H1 (cell line): ENCODE data around the gene GRAMD2A. TPM values are rescaled to one million over a fixed set of nuclear protein-coding genes. Genes with fewer than 3 reads are reported as not detected.

Experiments used
- CTCF ChIA-PET: fragments of 300-600 bp; sonication (Branson Sonifier 250); formaldehyde crosslinking; loops from one replicate; lab custom pipeline; 2021; ENCODE audit not compliant: partially characterized antibody; lab: Charles Lee
- POLR2A ChIA-PET: fragments of 300-600 bp; sonication (Branson Sonifier 250); formaldehyde crosslinking; loops from one replicate; lab custom pipeline; 2021; ENCODE audit warnings: inconsistent platforms; ENCODE audit not compliant: partially characterized antibody; lab: Charles Lee
- DNase-seq, 2 experiments: peaks; one replicate each; pipeline versions ENCODE4 v3.0.0 to v3.0.0-alpha.2; 2010 to 2022; ENCODE audit warnings: low spot score in 2 of 2, low read depth in 1 of 2, mixed read lengths in 1 of 2
- FAIRE-seq: peaks from 2 replicates; lab custom pipeline; 2011; peaks lifted over from hg19 to GRCh38; lab: Jason Lieb, UNC
- H2AFZ ChIP-seq: 2 replicates; pipeline ENCODE4 v1.8.1; 2012; ENCODE audit warnings: low read length, inconsistent platforms
- H2AK5ac ChIP-seq: 2 replicates; pipeline ENCODE4 v1.6.1; 2013; ENCODE audit warnings: low read depth, low read length
- H2BK120ac ChIP-seq: replicated peaks from 2 replicates; pipeline ENCODE3; 2013; ENCODE audit warnings: low read depth, low read length, inconsistent platforms
- H2BK12ac ChIP-seq: 2 replicates; pipeline ENCODE4 v1.6.1; 2013; ENCODE audit warnings: low read depth, low read length
- H2BK15ac ChIP-seq: 2 replicates; pipeline ENCODE4 v1.6.1; 2013; ENCODE audit warnings: low read length
- H2BK20ac ChIP-seq: 2 replicates; pipeline ENCODE4 v1.6.1; 2013; ENCODE audit warnings: low read length
- H2BK5ac ChIP-seq: 2 replicates; pipeline ENCODE4 v1.6.1; 2013; ENCODE audit warnings: low read depth, low read length
- H3K14ac ChIP-seq: 2 replicates; pipeline ENCODE4 v1.6.1; 2013; ENCODE audit warnings: inconsistent platforms; ENCODE audit not compliant: insufficient read length
- H3K18ac ChIP-seq: 2 replicates; pipeline ENCODE4 v1.6.1; 2013; ENCODE audit warnings: low read length; ENCODE audit errors: extremely low read depth
- H3K23ac ChIP-seq: 2 replicates; pipeline ENCODE4 v1.6.1; 2013; ENCODE audit warnings: inconsistent platforms; ENCODE audit not compliant: insufficient read length
- H3K23me2 ChIP-seq: 2 replicates; pipeline ENCODE4 v1.6.1; 2013; ENCODE audit warnings: low read depth, low read length
- H3K27ac ChIP-seq: 2 replicates; pipeline ENCODE4 v1.6.1; 2011; ENCODE audit warnings: low read depth, low read length, inconsistent platforms
- H3K27me3 ChIP-seq, 4 experiments: replicated peaks in 1 of 4; 1 replicate in 1 of 4; 2 replicates in 3 of 4; pipeline versions ENCODE4 v1.6.1 to v1.8.1; 2011 to 2013; ENCODE audit warnings: low read length in 3 of 4, mild to moderate bottlenecking in 3 of 4, inconsistent platforms in 2 of 4, mixed read lengths in 2 of 4, moderate library complexity in 1 of 4; ENCODE audit not compliant: control insufficient read depth in 3 of 4, insufficient read depth in 3 of 4; ENCODE audit errors: extremely low read depth in 1 of 4
- H3K36me3 ChIP-seq, 4 experiments: 2 replicates each; pipeline versions ENCODE4 v1.6.1 to v1.8.1; 2011 to 2013; ENCODE audit warnings: mild to moderate bottlenecking in 4 of 4, low read length in 3 of 4, moderate library complexity in 2 of 4, control low read depth in 1 of 4, inconsistent platforms in 1 of 4; ENCODE audit not compliant: insufficient read depth in 4 of 4, control insufficient read depth in 2 of 4
- H3K4ac ChIP-seq: replicated peaks from 2 replicates; pipeline ENCODE3; 2013; ENCODE audit warnings: low read length, low read depth, mixed read lengths, inconsistent platforms; ENCODE audit not compliant: insufficient read length
- H3K4me1 ChIP-seq, 4 experiments: replicated peaks in 1 of 4; 1 replicate in 1 of 4; 2 replicates in 3 of 4; pipeline versions ENCODE4 v1.6.1 to v1.8.1; 2011 to 2013; ENCODE audit warnings: low read length in 3 of 4, inconsistent platforms in 2 of 4, mixed read lengths in 1 of 4; ENCODE audit not compliant: insufficient read depth in 4 of 4, control insufficient read depth in 3 of 4
- H3K4me2 ChIP-seq, 2 experiments: 2 replicates each; pipeline versions ENCODE4 v1.6.1 to v1.8.1; 2011 to 2013; ENCODE audit warnings: low read depth in 2 of 2, low read length in 2 of 2, control low read depth in 1 of 2, inconsistent platforms in 1 of 2, mild to moderate bottlenecking in 1 of 2; ENCODE audit not compliant: insufficient read depth in 1 of 2
- H3K4me3 ChIP-seq, 4 experiments: fragments of 200-600, 300-600 bp in 1 of 4; sonication (generic), shearing (Covaris generic), sonication (Bioruptor Twin) in 1 of 4; 2 replicates each; pipeline versions ENCODE4 v1.5.1 to v1.8.1; 2011 to 2016; ENCODE audit warnings: low read length in 4 of 4, low read depth in 3 of 4, control low read depth in 2 of 4, inconsistent platforms in 2 of 4, mild to moderate bottlenecking in 2 of 4, mixed read lengths in 1 of 4, moderate library complexity in 1 of 4; ENCODE audit not compliant: insufficient read depth in 2 of 4; ENCODE audit errors: extremely low read depth in 1 of 4
- H3K56ac ChIP-seq: replicated peaks from 2 replicates; pipeline ENCODE3; 2013; ENCODE audit warnings: low read depth, mild to moderate bottlenecking, mixed read lengths, low read length, inconsistent platforms; ENCODE audit not compliant: insufficient read length
- H3K79me1 ChIP-seq: 2 replicates; pipeline ENCODE4 v1.6.1; 2013; ENCODE audit warnings: low read depth, low read length, control low read depth
- H3K79me2 ChIP-seq, 2 experiments: 2 replicates each; pipeline versions ENCODE4 v1.6.1 to v1.8.1; 2012 to 2013; ENCODE audit warnings: low read length in 2 of 2, mild to moderate bottlenecking in 2 of 2, inconsistent platforms in 1 of 2; ENCODE audit not compliant: insufficient read depth in 2 of 2, control insufficient read depth in 1 of 2
- H3K9ac ChIP-seq, 4 experiments: replicated peaks in 1 of 4; 1 replicate in 1 of 4; 2 replicates in 3 of 4; pipeline versions ENCODE4 v1.6.1 to v1.8.1; 2011 to 2013; ENCODE audit warnings: low read depth in 3 of 4, low read length in 3 of 4, control low read depth in 2 of 4, mild to moderate bottlenecking in 2 of 4, moderate library complexity in 2 of 4, inconsistent platforms in 1 of 4; ENCODE audit errors: extremely low read depth in 1 of 4
- H3K9me3 ChIP-seq, 2 experiments: 2 replicates each; pipeline versions ENCODE4 v1.6.1 to v1.8.1; 2012 to 2013; ENCODE audit warnings: mild to moderate bottlenecking in 2 of 2, moderate library complexity in 2 of 2, control low read depth in 1 of 2, inconsistent platforms in 1 of 2, low read depth in 1 of 2, low read length in 1 of 2, mixed read lengths in 1 of 2; ENCODE audit not compliant: insufficient read depth in 2 of 2
- H4K20me1 ChIP-seq, 2 experiments: replicated peaks in 1 of 2; 2 replicates each; pipeline versions ENCODE3 to v1.8.1; 2011 to 2013; ENCODE audit warnings: inconsistent platforms in 2 of 2, low read length in 2 of 2, mild to moderate bottlenecking in 1 of 2; ENCODE audit not compliant: insufficient read depth in 2 of 2, control insufficient read depth in 1 of 2
- H4K5ac ChIP-seq: 2 replicates; pipeline ENCODE4 v1.6.1; 2013; ENCODE audit warnings: low read length, low read depth, mixed read lengths, inconsistent platforms; ENCODE audit not compliant: insufficient read length
- H4K8ac ChIP-seq: 2 replicates; pipeline ENCODE4 v1.8.0; 2013; ENCODE audit warnings: mild to moderate bottlenecking, moderate library complexity, low read length, inconsistent platforms; ENCODE audit not compliant: insufficient read depth; ENCODE audit errors: extremely low read depth
- H4K91ac ChIP-seq: replicated peaks from 2 replicates; pipeline ENCODE3; 2013; ENCODE audit warnings: low read length, mixed read lengths, inconsistent platforms; ENCODE audit not compliant: insufficient read length
- BACH1 ChIP-seq: IDR thresholded peaks from 2 replicates; pipeline ENCODE4 v1.6.1; 2012; ENCODE audit warnings: low read length, improper control_type of control experiment
- BRCA1 ChIP-seq: IDR thresholded peaks from 2 replicates; pipeline ENCODE4 v1.6.1; 2012; ENCODE audit warnings: low read depth, low read length, improper control_type of control experiment
- HDAC2 ChIP-seq, 2 experiments: fragments of 300-600 bp in 1 of 2; sonication (generic) in 1 of 2; IDR thresholded peaks; 2 replicates each; pipeline ENCODE4 v1.6.1; 2011 to 2012; ENCODE audit warnings: low read depth in 2 of 2, low read length in 2 of 2, mild to moderate bottlenecking in 2 of 2, moderate library complexity in 2 of 2, borderline replicate concordance in 1 of 2, inconsistent platforms in 1 of 2
- HDAC6 ChIP-seq: IDR thresholded peaks from one replicate; pipeline ENCODE4 v1.7.1; 2012; ENCODE audit warnings: low read depth, mild to moderate bottlenecking, inconsistent platforms, low read length, moderate library complexity
- POLR2A ChIP-seq, 2 experiments: IDR thresholded peaks; 1 replicate in 1 of 2; 2 replicates in 1 of 2; pipeline ENCODE4 v1.6.1; 2011; ENCODE audit warnings: low read depth in 2 of 2, low read length in 2 of 2, mild to moderate bottlenecking in 2 of 2; ENCODE audit errors: control extremely low read depth in 1 of 2
- RNF2 ChIP-seq: fragments of 200-900, 300-1000 bp; sonication (generic); IDR thresholded peaks from 2 replicates; pipeline ENCODE4 v1.7.1; 2016; ENCODE audit warnings: borderline replicate concordance, low read depth, mild to moderate bottlenecking, antibody characterized with exemption, low read length; ENCODE audit not compliant: poor library complexity, severe bottlenecking; ENCODE audit errors: missing control alignments
- WGBS, 2 experiments: shearing (Covaris generic) in 1 of 2; methylation state at CpG; one replicate each; pipeline versions ENCODE4 v1.1.6 to v1.1.7; 2013 to 2015; ENCODE audit warnings: low lambda C conversion rate in 2 of 2, mixed read lengths in 2 of 2, inconsistent platforms in 1 of 2, low coverage in 1 of 2, missing lambda C conversion rate in 1 of 2; ENCODE audit not compliant: insufficient replicate concordance in 2 of 2, insufficient coverage in 1 of 2, insufficient read length in 1 of 2; ENCODE audit errors: extremely low coverage in 1 of 2, missing lambda C conversion rate in 1 of 2; 5-methylcytosine and 5-hydroxymethylcytosine counted together
- polyA plus RNA-seq, 7 experiments: library from polyadenylated mRNA; depleted of rRNA in 3 of 7; stranded (reverse) in 5 of 7; unstranded in 2 of 7; fragments of >200 nt in 5 of 7; fragments of 200-250 nt in 2 of 7; gene quantifications; 1 replicate in 5 of 7; 2 replicates in 1 of 7; 4 replicates in 1 of 7; pipeline versions ENCODE4 v1.2.1 to v1.2.3, GENCODE V29; 2011 to 2013; ENCODE audit warnings: missing spikeins in 2 of 7, mixed read lengths in 2 of 7
- total RNA-seq: library from RNA; stranded (reverse); fragmentation: NEBNext Ultra II Directional; extraction: Animal tissue kit (Norgen Biotek cat#: 25700); gene quantifications from 2 replicates; pipeline ENCODE4 v1.2.1, GENCODE V29; 2021

GRAMD2A gene
- total and polyA plus RNA-seq, 2 of the 8 experiments (the other 6 are each of a cell fraction or from before 2014, with no cell fraction given): 0.57 to 1.5 TPM

DNA sequence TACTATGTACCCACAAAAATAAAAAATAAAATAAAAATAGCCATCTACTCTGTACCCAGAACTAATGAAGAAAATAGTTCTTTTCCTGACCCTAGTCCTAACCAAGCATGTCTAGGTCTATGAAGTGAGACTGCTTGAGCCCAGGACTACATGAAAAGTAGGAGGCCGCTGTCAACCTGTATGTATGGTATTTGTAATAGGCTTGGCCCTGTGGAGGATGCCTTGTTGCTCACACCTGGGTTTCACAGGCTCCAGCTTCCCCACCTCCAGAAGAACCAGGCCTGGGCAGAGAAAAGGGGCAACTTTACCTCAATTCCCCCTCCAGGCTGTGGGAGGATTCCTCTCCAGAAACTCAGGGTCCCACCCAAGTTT is 40.3 kb upstream of the GRAMD2A start:
- Histone ChIP-seq H3K9ac (no peak overlapping the region), H3K36me3 (peaks cover 3 to 22% (median 15%) of the 10 kb centered on the region in 4 experiments; a peak in 6 of 8 replicates), H2BK15ac (no peak overlapping the region), H4K91ac (no peak overlapping the region), H3K4ac (no peak overlapping the region), H3K14ac (no peak overlapping the region), H3K27me3 (peaks cover 21 to 83% (median 53%) of the 10 kb centered on the region in 4 experiments), H2BK5ac (no peak overlapping the region; the same call in 1 of the 2 replicates), H3K4me2 (no peak overlapping the region), H4K8ac (no peak overlapping the region), H4K20me1 (peaks cover 7% of the 10 kb centered on the region in 2 experiments), H3K9me3 (no peaks in the 10 kb centered on the region), H3K23ac (no peak overlapping the region), H2AFZ (no peak overlapping the region), H2BK120ac (no peak overlapping the region), H2BK20ac (no peak overlapping the region), H3K79me1 (no peaks in the 10 kb centered on the region), H3K27ac (no peak overlapping the region), H3K4me3 (no peak overlapping the region), H4K5ac (no peak overlapping the region), H3K4me1 (peaks cover 0 to 10% (median 4%) of the 10 kb centered on the region in 4 experiments; a peak in 4 of 7 replicates), H3K79me2 (no peaks in the 10 kb centered on the region), H2AK5ac (no peak overlapping the region), H3K56ac (no peak overlapping the region), H2BK12ac (no peak overlapping the region), H3K18ac (no peak overlapping the region), H3K23me2 (no peaks in the 10 kb centered on the region)
- DNase-seq (no peak), FAIRE-seq (no peak)
- ChIA-PET POLR2A (interaction anchor here (0.6 to 1.8 kb wide), 5 partner anchors 11 to 41 kb away, joined by 3 to 9 read pairs (median 3); partner anchors contain the start of gene GRAMD2A), CTCF (interaction anchor here (1.1 to 4.7 kb wide), 2 partner anchors 10 to 35 kb away, joined by 3 to 29 read pairs; no protein-coding TSS in a partner anchor)
- 85% methylated on average over 1 of the region's 1 CpG; no CpG with 5 or more reads in 1 of the 2 experiments for WGBS, 2 experiments
- TF ChIP-seq RNF2 (no peak), BRCA1 (no peak), BACH1 (no peak), HDAC2 (IDR thresholded peaks at IDR 0.05; ENCODE audit: borderline replicate concordance in 1 of 2, low read depth in 2 of 2, low read length in 2 of 2) (no peak), POLR2A (IDR thresholded peaks at IDR 0.05; ENCODE audit: control extremely low read depth in 1 of 2, low read depth in 2 of 2, low read length in 2 of 2) (no peak), HDAC6 (no peak)
